ENCODE results near the gene SPIN2B.
"Not testable (repeated sequence)": the region's sequence is repeated elsewhere in the genome, so short reads cannot be mapped to it uniquely, and the experiment has no call there.

SPIN2B gene

GRCh38 chrX:57133706-57134105 lies 12.4 kb upstream of the SPIN2B start:
- H3K36me3 ChIP-seq (ENCODE audit: control insufficient read depth, insufficient read depth, low read length) = no peaks in the 10 kb centered on the region
- no peaks in the 10 kb centered on the region for H3K27me3 ChIP-seq (replicated peaks; ENCODE audit: control insufficient read depth, insufficient read depth, low read length, poor library complexity, severe bottlenecking)
- no peaks in the 10 kb centered on the region for H3K9me3 ChIP-seq (ENCODE audit: control insufficient read depth, low read length)
- H3K4me1 ChIP-seq (ENCODE audit: control insufficient read depth, insufficient read depth, low read length, poor library complexity, severe bottlenecking) = no peaks in the 10 kb centered on the region
- H3K4me3 ChIP-seq (ENCODE audit: insufficient read depth, low read depth, low read length, poor library complexity, severe bottlenecking) = no peak overlapping the region
- no peak overlapping the region for H3K27ac ChIP-seq (ENCODE audit: insufficient read depth, low read length, poor library complexity, severe bottlenecking)
- DNase-seq = no peak

GRCh38 chrX:57133284-57133683 lies 11.9 kb upstream of the SPIN2B start:
- DNase-seq; H3K27me3 ChIP-seq (replicated peaks; ENCODE audit: control insufficient read depth, insufficient read depth, low read length, poor library complexity, severe bottlenecking); H3K4me1 ChIP-seq (ENCODE audit: control insufficient read depth, insufficient read depth, low read length, poor library complexity, severe bottlenecking); H3K36me3 ChIP-seq (ENCODE audit: control insufficient read depth, insufficient read depth, low read length); H3K9me3 ChIP-seq (ENCODE audit: control insufficient read depth, low read length); H3K27ac ChIP-seq (ENCODE audit: insufficient read depth, low read length, poor library complexity, severe bottlenecking); H3K4me3 ChIP-seq (ENCODE audit: insufficient read depth, low read depth, low read length, poor library complexity, severe bottlenecking): not testable (repeated sequence)

GRCh38 chrX:57132046-57132445 lies 10.7 kb upstream of the SPIN2B start:
- H3K36me3 ChIP-seq (ENCODE audit: control insufficient read depth, insufficient read depth, low read length) = no peaks in the 10 kb centered on the region
- DNase-seq = no peak
- no peaks in the 10 kb centered on the region for H3K9me3 ChIP-seq (ENCODE audit: control insufficient read depth, low read length)
- H3K4me1 ChIP-seq (ENCODE audit: control insufficient read depth, insufficient read depth, low read length, poor library complexity, severe bottlenecking) = no peaks in the 10 kb centered on the region
- H3K27me3 ChIP-seq (replicated peaks; ENCODE audit: control insufficient read depth, insufficient read depth, low read length, poor library complexity, severe bottlenecking) = no peaks in the 10 kb centered on the region
- no peak overlapping the region for H3K4me3 ChIP-seq (ENCODE audit: insufficient read depth, low read depth, low read length, poor library complexity, severe bottlenecking)
- H3K27ac ChIP-seq (ENCODE audit: insufficient read depth, low read length, poor library complexity, severe bottlenecking) = no peak overlapping the region

- no peak for DNase-seq
- peak overlapping the region; percentile 57 for H3K4me3 ChIP-seq (ENCODE audit: insufficient read depth, low read depth, low read length, poor library complexity, severe bottlenecking)
- no peaks in the 10 kb centered on the region for H3K27me3 ChIP-seq (replicated peaks; ENCODE audit: control insufficient read depth, insufficient read depth, low read length, poor library complexity, severe bottlenecking)
- no peaks in the 10 kb centered on the region for H3K9me3 ChIP-seq (ENCODE audit: control insufficient read depth, low read length)
- H3K4me1 ChIP-seq (ENCODE audit: control insufficient read depth, insufficient read depth, low read length, poor library complexity, severe bottlenecking) = no peaks in the 10 kb centered on the region
- no peaks in the 10 kb centered on the region for H3K36me3 ChIP-seq (ENCODE audit: control insufficient read depth, insufficient read depth, low read length)
- H3K27ac ChIP-seq (ENCODE audit: insufficient read depth, low read length, poor library complexity, severe bottlenecking) = no peak overlapping the region
Measured at GRCh38 chrX:57121816-57122215, 468 bp upstream of the SPIN2B start.

- not testable (repeated sequence) for DNase-seq; H3K4me1 ChIP-seq (ENCODE audit: control insufficient read depth, insufficient read depth, low read length, poor library complexity, severe bottlenecking); H3K9me3 ChIP-seq (ENCODE audit: control insufficient read depth, low read length); H3K27me3 ChIP-seq (replicated peaks; ENCODE audit: control insufficient read depth, insufficient read depth, low read length, poor library complexity, severe bottlenecking); H3K36me3 ChIP-seq (ENCODE audit: control insufficient read depth, insufficient read depth, low read length)
- Histone ChIP-seq H3K27ac (ENCODE audit: insufficient read depth, low read length, poor library complexity, severe bottlenecking) (peak overlapping the region; percentile 51), H3K4me3 (ENCODE audit: insufficient read depth, low read depth, low read length, poor library complexity, severe bottlenecking) (peak overlapping the region; percentile 57)
Measured at GRCh38 chrX:57120619-57121161, 658 bp downstream of the SPIN2B start.

GRCh38 chrX:57119416-57119815 lies 1.9 kb downstream of the SPIN2B start:
- H3K27ac ChIP-seq (ENCODE audit: insufficient read depth, low read length, poor library complexity, severe bottlenecking) = no peak overlapping the region
- H3K4me3 ChIP-seq (ENCODE audit: insufficient read depth, low read depth, low read length, poor library complexity, severe bottlenecking) = no peak overlapping the region
- H3K36me3 ChIP-seq (ENCODE audit: control insufficient read depth, insufficient read depth, low read length) = no peaks in the 10 kb centered on the region
- H3K27me3 ChIP-seq (replicated peaks; ENCODE audit: control insufficient read depth, insufficient read depth, low read length, poor library complexity, severe bottlenecking) = no peaks in the 10 kb centered on the region
- no peaks in the 10 kb centered on the region for H3K9me3 ChIP-seq (ENCODE audit: control insufficient read depth, low read length)
- DNase-seq = no peak
- no peaks in the 10 kb centered on the region for H3K4me1 ChIP-seq (ENCODE audit: control insufficient read depth, insufficient read depth, low read length, poor library complexity, severe bottlenecking)

GRCh38 chrX:57117566-57117965 lies 3.8 kb downstream of the SPIN2B start:
- not testable (repeated sequence) for H3K9me3 ChIP-seq (ENCODE audit: control insufficient read depth, low read length); DNase-seq; H3K4me1 ChIP-seq (ENCODE audit: control insufficient read depth, insufficient read depth, low read length, poor library complexity, severe bottlenecking); H3K4me3 ChIP-seq (ENCODE audit: insufficient read depth, low read depth, low read length, poor library complexity, severe bottlenecking); H3K36me3 ChIP-seq (ENCODE audit: control insufficient read depth, insufficient read depth, low read length); H3K27me3 ChIP-seq (replicated peaks; ENCODE audit: control insufficient read depth, insufficient read depth, low read length, poor library complexity, severe bottlenecking); H3K27ac ChIP-seq (ENCODE audit: insufficient read depth, low read length, poor library complexity, severe bottlenecking)

GRCh38 chrX:57104921-57105398 lies 16.4 kb downstream of the SPIN2B start:
- Histone ChIP-seq H3K4me1 (ENCODE audit: control insufficient read depth, insufficient read depth, low read length, poor library complexity, severe bottlenecking) (no peaks in the 10 kb centered on the region), H3K9me3 (ENCODE audit: control insufficient read depth, low read length) (no peaks in the 10 kb centered on the region), H3K4me3 (ENCODE audit: insufficient read depth, low read depth, low read length, poor library complexity, severe bottlenecking) (no peak overlapping the region), H3K27me3 (replicated peaks; ENCODE audit: control insufficient read depth, insufficient read depth, low read length, poor library complexity, severe bottlenecking) (no peaks in the 10 kb centered on the region), H3K27ac (ENCODE audit: insufficient read depth, low read length, poor library complexity, severe bottlenecking) (no peak overlapping the region), H3K36me3 (ENCODE audit: control insufficient read depth, insufficient read depth, low read length) (no peaks in the 10 kb centered on the region)
- no peak for DNase-seq

- no peaks in the 10 kb centered on the region for H3K36me3 ChIP-seq (ENCODE audit: control insufficient read depth, insufficient read depth, low read length)
- H3K27me3 ChIP-seq (replicated peaks; ENCODE audit: control insufficient read depth, insufficient read depth, low read length, poor library complexity, severe bottlenecking) = no peaks in the 10 kb centered on the region
- no peak overlapping the region for H3K4me3 ChIP-seq (ENCODE audit: insufficient read depth, low read depth, low read length, poor library complexity, severe bottlenecking)
- DNase-seq = no peak
- H3K27ac ChIP-seq (ENCODE audit: insufficient read depth, low read length, poor library complexity, severe bottlenecking) = no peak overlapping the region
- no peaks in the 10 kb centered on the region for H3K9me3 ChIP-seq (ENCODE audit: control insufficient read depth, low read length)
- no peaks in the 10 kb centered on the region for H3K4me1 ChIP-seq (ENCODE audit: control insufficient read depth, insufficient read depth, low read length, poor library complexity, severe bottlenecking)
Measured at GRCh38 chrX:57104406-57104805, 16.9 kb downstream of the SPIN2B start.

GRCh38 chrX:57103489-57103888 lies 17.9 kb downstream of the SPIN2B start:
- DNase-seq = no peak
- H3K27ac ChIP-seq (ENCODE audit: insufficient read depth, low read length, poor library complexity, severe bottlenecking) = no peak overlapping the region
- H3K36me3 ChIP-seq (ENCODE audit: control insufficient read depth, insufficient read depth, low read length) = no peaks in the 10 kb centered on the region
- no peaks in the 10 kb centered on the region for H3K27me3 ChIP-seq (replicated peaks; ENCODE audit: control insufficient read depth, insufficient read depth, low read length, poor library complexity, severe bottlenecking)
- H3K4me3 ChIP-seq (ENCODE audit: insufficient read depth, low read depth, low read length, poor library complexity, severe bottlenecking) = no peak overlapping the region
- H3K4me1 ChIP-seq (ENCODE audit: control insufficient read depth, insufficient read depth, low read length, poor library complexity, severe bottlenecking) = no peaks in the 10 kb centered on the region
- H3K9me3 ChIP-seq (ENCODE audit: control insufficient read depth, low read length) = no peaks in the 10 kb centered on the region

Data from effector memory CD4-positive, alpha-beta T cell (primary cell).